ENCODE measurements around the gene NETO2.
"Not testable (repeated sequence)": the region's sequence is repeated elsewhere in the genome, so short reads cannot be mapped to it uniquely, and the experiment has no call there.

Gene NETO2

GRCh38 chr16:47056688-47057629 lies 86.8 kb downstream of the NETO2 start:
- DNase-seq (ENCODE audit: low read depth in 2 of 2) = no peak
- H3K4me3 ChIP-seq (replicated peaks in 1 of 2; ENCODE audit: low read depth in 2 of 2, low read length in 2 of 2) = no peak overlapping the region
- no peak for TF ChIP-seq CTCF (IDR thresholded peaks at IDR 0.05; ENCODE audit: low read depth, low read length)

GRCh38 chr16:47056061-47056460 lies 87.7 kb downstream of the NETO2 start:
- not testable (repeated sequence) for H3K4me3 ChIP-seq (replicated peaks in 1 of 2; ENCODE audit: low read depth in 2 of 2, low read length in 2 of 2); DNase-seq (ENCODE audit: low read depth in 2 of 2)

- TF ChIP-seq CTCF (IDR thresholded peaks at IDR 0.05; ENCODE audit: low read depth, low read length) = no peak
- H3K4me3 ChIP-seq (replicated peaks in 1 of 2; ENCODE audit: low read depth in 2 of 2, low read length in 2 of 2) = no peak overlapping the region
- no peak for DNase-seq (ENCODE audit: low read depth in 2 of 2)
These were observed 88.4 kb downstream of the NETO2 start for GRCh38 chr16:47055136-47055885.

GRCh38 chr16:47054306-47054705 lies 89.4 kb downstream of the NETO2 start:
- TF ChIP-seq CTCF (IDR thresholded peaks at IDR 0.05; ENCODE audit: low read depth, low read length) = no peak
- no peak for DNase-seq (ENCODE audit: low read depth in 2 of 2)
- H3K4me3 ChIP-seq (replicated peaks in 1 of 2; ENCODE audit: low read depth in 2 of 2, low read length in 2 of 2) = no peak overlapping the region

- no peak for DNase-seq (ENCODE audit: low read depth in 2 of 2)
- no peak overlapping the region for H3K4me3 ChIP-seq (replicated peaks in 1 of 2; ENCODE audit: low read depth in 2 of 2, low read length in 2 of 2)
- TF ChIP-seq CTCF (IDR thresholded peaks at IDR 0.05; ENCODE audit: low read depth, low read length) = no peak
These were observed 89.8 kb downstream of the NETO2 start for GRCh38 chr16:47053895-47054294.

- H3K4me3 ChIP-seq (replicated peaks in 1 of 2; ENCODE audit: low read depth in 2 of 2, low read length in 2 of 2) = no peak overlapping the region
- TF ChIP-seq CTCF (IDR thresholded peaks at IDR 0.05; ENCODE audit: low read depth, low read length) = no peak
- DNase-seq (ENCODE audit: low read depth in 2 of 2) = peak in 1 of 2 donors; percentile 27
These were observed 90.8 kb downstream of the NETO2 start for GRCh38 chr16:47052666-47053640.

All from cardiac fibroblast (primary cell).